Stimulated activated CD4-positive, alpha-beta T cell treated with anti-CD3 and anti-CD28 coated beads, Interleukin-12 subunit alpha, Interleukin-12 subunit beta, amount 100 ng/mL, for 24 hours (primary cell): Measurements from ENCODE around the gene TAAR6.
"Not testable (repeated sequence)": the region's sequence is repeated elsewhere in the genome, so short reads cannot be mapped to it uniquely, and the experiment has no call there.

Experiments used
- DNase-seq, 2 experiments: peaks; one replicate each; pipeline ENCODE4 v3.0.0-alpha.2; 2020; ENCODE audit warnings: low read depth in 2 of 2

The TAAR6 gene

DNA sequence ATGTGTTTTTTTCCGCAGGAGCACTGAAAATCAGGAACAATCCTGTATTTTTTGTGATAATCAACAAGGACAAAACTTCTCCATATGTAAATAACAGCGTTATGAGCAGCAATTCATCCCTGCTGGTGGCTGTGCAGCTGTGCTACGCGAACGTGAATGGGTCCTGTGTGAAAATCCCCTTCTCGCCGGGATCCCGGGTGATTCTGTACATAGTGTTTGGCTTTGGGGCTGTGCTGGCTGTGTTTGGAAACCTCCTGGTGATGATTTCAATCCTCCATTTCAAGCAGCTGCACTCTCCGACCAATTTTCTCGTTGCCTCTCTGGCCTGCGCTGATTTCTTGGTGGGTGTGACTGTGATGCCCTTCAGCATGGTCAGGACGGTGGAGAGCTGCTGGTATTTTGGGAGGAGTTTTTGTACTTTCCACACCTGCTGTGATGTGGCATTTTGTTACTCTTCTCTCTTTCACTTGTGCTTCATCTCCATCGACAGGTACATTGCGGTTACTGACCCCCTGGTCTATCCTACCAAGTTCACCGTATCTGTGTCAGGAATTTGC lies at the start of gene TAAR6:
Gene TAAR6 (plus strand): TSS at position 102 of the 557 bp plus-strand sequence. CDS start 0 bp downstream, at position 102.
- no peak for DNase-seq

GRCh38 chr6:132520953-132521352 lies 49.2 kb upstream of the TAAR6 start:
- DNase-seq, result no peak

GRCh38 chr6:132524646-132525045 lies 45.5 kb upstream of the TAAR6 start:
- no peak for DNase-seq

DNA sequence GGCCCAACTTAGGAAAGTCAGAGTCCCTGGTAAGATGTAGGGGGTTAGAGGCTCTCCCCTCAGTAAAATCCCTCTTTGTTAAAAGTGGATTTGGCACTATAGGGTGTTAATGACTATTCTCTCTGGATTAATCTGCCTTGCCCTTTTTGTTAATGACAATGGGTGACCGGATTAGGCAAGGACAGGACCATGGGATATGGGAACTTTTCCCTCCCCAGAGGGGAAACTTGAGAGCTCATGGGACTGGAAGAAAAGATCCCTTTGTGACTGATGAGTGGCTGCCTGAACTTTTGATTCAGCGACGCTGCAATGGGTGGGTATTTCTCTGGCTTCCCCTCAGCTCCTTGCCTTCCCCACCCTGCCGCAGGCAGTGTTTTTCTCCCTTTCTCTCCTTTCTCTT lies 44.3 kb upstream of the TAAR6 start:
- no peak for DNase-seq

DNA sequence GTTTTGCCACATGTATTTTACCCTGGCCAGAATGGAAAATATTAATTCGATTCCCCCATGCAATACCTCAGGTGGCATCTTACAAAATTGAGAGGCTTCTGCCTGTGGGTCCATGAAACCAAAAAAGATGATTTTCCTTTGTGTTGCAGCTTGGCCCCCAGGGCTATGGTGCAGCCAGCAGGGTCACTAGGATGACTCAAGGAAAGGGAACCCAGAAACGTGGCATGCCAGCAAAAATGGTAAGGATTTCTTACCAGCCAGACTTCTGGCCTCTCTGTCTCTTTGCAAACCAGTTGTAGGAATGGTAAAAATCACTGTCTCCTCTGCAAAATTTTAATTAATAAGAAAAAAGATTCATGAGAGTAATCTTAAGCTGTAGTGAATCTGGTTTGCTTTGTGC lies 43.7 kb upstream of the TAAR6 start:
- DNase-seq, result no peak

GRCh38 chr6:132527791-132528190 lies 42.3 kb upstream of the TAAR6 start:
- DNase-seq, result no peak

DNA sequence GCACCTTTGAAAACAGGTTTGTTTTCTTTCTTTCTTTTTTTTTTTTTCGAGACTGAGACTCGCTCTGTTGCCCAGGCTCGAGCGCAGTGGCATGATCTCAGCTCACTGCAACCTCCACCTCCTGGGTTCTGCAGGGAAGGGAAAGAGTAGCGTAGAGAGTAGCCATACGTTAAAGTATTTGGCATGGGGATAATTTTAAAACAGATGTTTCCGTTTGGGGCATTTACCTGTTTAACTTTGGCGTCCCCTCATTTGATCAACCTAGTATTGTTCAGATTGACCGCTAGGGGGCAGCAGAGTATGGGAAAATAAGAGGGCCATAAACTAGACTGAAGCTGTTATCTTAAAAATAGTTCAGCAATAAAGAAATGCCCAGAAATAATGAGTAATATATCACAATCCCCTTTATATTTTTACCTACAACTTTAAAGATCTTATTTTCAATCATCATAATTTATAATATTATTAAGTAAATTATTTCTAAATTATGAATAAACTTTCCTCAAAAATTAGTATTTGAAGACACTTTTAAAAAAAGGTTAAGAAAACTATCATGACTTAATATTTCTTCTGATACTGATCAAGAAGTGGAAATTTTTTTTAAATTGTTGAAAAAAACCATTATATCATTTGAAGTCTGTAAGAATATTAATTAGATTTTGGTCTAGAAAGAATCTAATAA lies 39.7 kb upstream of the TAAR6 start:
- peak; percentile 33 to 65 for DNase-seq

GRCh38 chr6:132534546-132534945 lies 35.6 kb upstream of the TAAR6 start:
- DNase-seq, result not testable (repeated sequence)

DNA sequence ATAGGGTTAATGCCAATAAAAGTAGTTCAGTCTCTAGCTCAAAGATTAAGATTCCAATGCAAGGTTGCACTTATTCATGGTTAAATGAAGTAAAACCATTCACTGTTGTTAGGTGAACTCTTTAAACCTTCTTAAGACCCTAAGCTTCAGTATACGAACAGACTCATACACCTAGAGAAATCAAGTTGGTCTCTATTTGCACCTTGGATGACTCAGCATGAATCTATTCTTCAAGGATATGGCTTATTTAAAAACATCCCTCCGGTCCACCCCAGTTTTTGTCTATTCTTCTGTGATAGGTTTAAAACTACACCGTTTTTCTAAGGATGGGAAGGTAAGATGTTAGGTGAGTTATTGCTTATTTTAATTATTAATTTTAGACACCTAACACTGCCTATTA lies 33.0 kb upstream of the TAAR6 start:
- DNase-seq, result no peak

GRCh38 chr6:132537977-132538376 lies 32.1 kb upstream of the TAAR6 start, which contains the start of gene TAAR9:
TAAR9 (plus strand) TSS chr6:132538277; CDS start chr6:132538290, 13 bp downstream.
- no peak for DNase-seq

GRCh38 chr6:132544826-132545225 lies 25.3 kb upstream of the TAAR6 start:
- DNase-seq, result no peak

GRCh38 chr6:132548746-132549463 lies 21.2 kb upstream of the TAAR6 start:
- DNase-seq, result no peak

- DNase-seq, result no peak
These were observed 18.9 kb upstream of the TAAR6 start for GRCh38 chr6:132551214-132551613.

DNA sequence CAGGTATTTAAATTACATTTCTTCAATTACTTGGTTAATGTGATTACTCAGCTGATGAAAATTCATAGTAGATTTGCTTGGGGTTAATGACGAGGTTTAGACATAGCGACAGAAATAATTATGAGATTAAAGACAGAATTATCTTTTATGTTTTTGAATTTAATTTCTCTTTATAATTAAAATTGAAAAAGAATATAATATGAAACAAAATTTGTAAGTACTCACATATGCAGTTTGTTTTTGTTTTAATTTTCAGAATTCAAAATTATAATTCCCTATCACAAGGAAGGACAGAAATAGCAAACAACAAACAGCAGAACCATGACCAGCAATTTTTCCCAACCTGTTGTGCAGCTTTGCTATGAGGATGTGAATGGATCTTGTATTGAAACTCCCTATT lies 17.8 kb upstream of the TAAR6 start, which contains the start of gene TAAR8:
Gene TAAR8 (plus strand): TSS at position 301 of the 400 bp plus-strand sequence. CDS start 21 bp downstream, at position 322.
- no peak for DNase-seq

- not testable (repeated sequence) for DNase-seq
These were observed 10.0 kb upstream of the TAAR6 start for GRCh38 chr6:132560087-132560486.

GRCh38 chr6:132566404-132566803 lies 3.7 kb upstream of the TAAR6 start:
- no peak for DNase-seq

- no peak for DNase-seq
These were observed 2.6 kb upstream of the TAAR6 start for GRCh38 chr6:132567566-132567965.

DNA sequence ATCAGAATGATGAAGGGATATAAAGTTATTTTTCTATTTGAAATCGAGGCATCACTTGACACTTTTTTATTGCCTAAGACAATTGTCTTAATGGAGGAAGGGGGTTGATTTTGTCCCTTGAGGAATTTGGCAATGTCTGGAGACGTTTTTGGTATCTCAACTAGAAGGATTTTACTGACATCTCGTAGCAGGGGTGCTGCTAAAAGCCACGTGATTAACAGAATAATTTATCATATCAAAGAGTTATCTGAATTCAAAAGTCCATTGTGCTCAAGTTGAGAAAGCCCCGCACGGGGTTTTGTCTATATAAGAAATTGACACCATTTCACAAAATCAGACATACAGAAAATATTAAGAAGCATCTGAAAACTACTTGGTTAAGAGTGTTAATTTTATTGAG lies 1.5 kb upstream of the TAAR6 start:
- DNase-seq, result no peak

DNA sequence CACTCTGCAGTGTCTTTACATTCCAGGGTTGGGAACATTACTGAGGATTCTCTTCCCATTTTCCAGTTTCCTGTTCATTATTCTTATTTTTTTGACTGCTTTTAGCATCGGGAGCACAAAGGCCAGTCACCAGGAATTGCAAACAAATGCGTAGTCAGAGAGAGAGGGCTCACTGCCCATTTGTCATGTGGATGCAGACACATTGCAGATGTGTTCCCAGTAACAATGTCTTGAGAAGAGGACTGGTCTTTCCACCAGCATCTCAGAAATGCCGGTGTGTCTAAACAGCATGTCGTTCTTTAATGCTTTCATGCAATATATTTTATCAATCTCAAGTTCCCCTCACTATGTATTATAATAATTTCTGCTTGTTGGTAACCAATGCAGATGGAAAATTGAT lies 952 bp upstream of the TAAR6 start:
- DNase-seq, result no peak

DNA sequence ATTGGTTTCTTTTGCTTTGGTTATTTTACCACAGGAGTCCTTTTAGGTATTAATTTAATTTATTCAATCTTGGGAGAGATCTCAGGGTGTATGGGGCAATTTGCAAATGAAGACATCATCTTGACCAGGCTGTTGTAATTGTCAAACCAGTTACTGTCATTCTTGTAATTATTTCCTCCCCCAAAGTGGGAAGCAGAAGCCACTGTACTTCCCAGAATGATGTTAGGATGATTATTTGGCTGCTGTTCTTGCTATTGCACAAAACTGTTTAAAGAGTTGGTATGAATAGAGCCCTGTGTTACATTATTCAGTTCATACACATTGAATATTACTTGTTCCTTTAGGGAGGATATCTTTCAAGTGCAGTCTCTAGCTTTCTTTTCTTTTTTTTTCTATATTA lies 1.7 kb downstream of the TAAR6 start:
- no peak for DNase-seq

GRCh38 chr6:132584698-132585097 lies 14.6 kb downstream of the TAAR6 start:
- no peak for DNase-seq

DNA sequence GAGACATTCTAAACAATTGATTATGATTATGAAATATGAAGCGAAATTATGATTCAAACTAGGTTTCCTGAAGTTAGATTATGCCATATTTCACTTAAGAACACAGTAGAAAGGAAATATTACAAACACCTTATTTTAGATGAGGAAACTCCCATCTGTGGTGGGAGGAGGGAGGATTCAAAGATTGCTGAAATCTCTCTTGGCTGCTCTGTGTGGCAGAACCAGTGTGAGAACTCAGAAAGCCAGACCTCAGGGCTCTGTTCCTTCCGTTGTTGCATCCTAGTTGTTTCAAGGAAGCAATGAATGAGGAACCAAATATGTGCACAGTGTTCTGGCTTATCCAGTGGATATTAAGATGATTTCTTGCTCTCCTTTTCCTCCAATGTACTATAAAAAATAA lies 17.3 kb downstream of the TAAR6 start:
- DNase-seq, result no peak

DNA sequence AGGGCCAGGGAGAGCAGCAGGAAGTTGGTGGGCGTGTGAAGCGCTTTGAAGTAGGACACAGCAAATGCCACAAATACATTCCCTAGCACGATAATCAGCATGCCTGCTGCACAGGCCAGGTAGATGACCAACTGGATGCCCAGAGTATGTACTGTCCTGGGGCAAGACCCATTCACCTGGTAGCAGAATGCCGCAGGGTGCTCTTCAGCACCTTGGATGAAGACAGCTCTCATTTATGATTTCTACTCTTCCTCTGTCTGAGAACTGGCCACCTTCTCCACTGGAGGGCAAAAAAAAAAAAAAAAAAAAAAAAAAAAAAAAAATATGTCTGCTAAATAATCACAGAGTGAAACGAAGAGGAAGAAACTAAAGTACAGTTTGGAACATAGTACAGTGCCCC lies 19.3 kb downstream of the TAAR6 start, which contains the start of gene TAAR5:
Gene TAAR5 (minus strand): TSS at position 288 of the 400 bp plus-strand sequence. CDS start 55 bp downstream, at position 233.
- DNase-seq, result no peak
